Type B pancreatic cell (in vitro differentiated cells): ENCODE data around the gene FZD10. TPM values are rescaled to one million over a fixed set of nuclear protein-coding genes. Genes with fewer than 3 reads are reported as not detected.

Experiments used
- DNase-seq: peaks from one replicate; pipeline ENCODE4 v3.0.0; 2021; ENCODE audit warnings: mixed read lengths; ENCODE audit not compliant: unreplicated experiment; ENCODE audit errors: extremely low spot score
- H3K27ac Mint-ChIP-seq: 2 replicates; pipeline ENCODE4 v1.8.0; 2021; ENCODE audit warnings: mild to moderate bottlenecking, mixed read lengths
- H3K27me3 Mint-ChIP-seq: 2 replicates; pipeline ENCODE4 v1.8.0; 2021; ENCODE audit warnings: mixed read lengths
- H3K36me3 Mint-ChIP-seq: 2 replicates; pipeline ENCODE4 v1.8.0; 2021; ENCODE audit warnings: mixed read lengths
- H3K4me1 Mint-ChIP-seq: one replicate; pipeline ENCODE4 v1.8.0; 2021; ENCODE audit warnings: mixed read lengths; ENCODE audit not compliant: unreplicated experiment
- H3K4me3 Mint-ChIP-seq: 2 replicates; pipeline ENCODE4 v1.8.0; 2021; ENCODE audit warnings: mild to moderate bottlenecking, mixed read lengths
- H3K9me3 Mint-ChIP-seq: 2 replicates; pipeline ENCODE4 v1.8.0; 2021; ENCODE audit warnings: mixed read lengths
- total RNA-seq: library from RNA; stranded (reverse); gene quantifications from 2 replicates; pipeline ENCODE4 v1.2.1, GENCODE V29; 2021; ENCODE audit warnings: low replicate concordance
- TF ChIP-seq, protein P1 (sequence below): fragments of 200-600 bp; sonication (generic); conservative IDR thresholded peaks from 2 replicates; pipeline ENCODE4 v1.5.0; 2021; ENCODE audit warnings: antibody characterized with exemption, mild to moderate bottlenecking

The FZD10 gene
- total RNA-seq, 1 donor from 2014 or later: 17.7 TPM

DNA sequence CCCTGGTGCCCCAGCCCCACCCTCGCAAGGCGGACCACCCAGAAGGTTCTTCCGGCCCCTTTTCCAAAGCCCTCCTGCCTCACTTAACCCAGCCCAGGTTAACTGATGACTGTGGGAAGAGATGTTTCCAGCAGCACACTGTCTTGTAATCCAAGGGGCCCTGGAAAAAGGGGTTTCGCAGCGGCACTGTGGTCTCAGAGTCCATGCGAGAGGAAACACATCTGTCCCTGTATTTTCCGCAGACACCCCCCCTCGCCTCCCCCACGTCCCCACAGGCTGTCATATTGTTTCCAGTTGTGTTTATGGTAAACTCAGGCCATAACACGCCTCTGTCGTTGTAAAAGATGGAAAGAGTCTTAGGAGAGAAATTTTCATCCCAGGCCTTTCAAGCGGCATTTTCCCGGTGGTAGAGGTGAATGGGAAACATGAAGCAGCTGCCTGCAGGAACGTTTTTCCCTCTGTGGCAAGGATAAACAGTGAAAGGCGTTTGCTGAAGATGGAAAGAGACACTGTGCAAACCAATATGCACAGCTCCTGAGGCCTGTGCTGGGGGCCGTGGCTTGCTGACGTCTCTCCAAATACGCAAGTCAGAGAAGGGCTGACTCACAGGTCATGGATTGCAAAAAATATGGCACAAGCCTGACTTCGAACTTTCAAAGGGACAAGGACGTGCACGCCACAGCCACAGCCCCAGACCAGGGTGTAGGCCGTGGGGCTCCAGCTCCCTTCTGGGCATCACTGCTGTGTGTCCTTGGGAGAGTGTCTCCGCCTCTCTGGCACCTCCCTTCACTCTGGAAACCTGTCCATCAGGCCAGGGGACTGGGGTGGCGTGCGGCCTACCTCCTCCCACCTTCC lies 22.5 kb upstream of the FZD10 start:
- Mint-ChIP-seq H3K27me3 (peaks cover 53% of the 10 kb centered on the region), H3K4me1 (peaks cover 31% of the 10 kb centered on the region)
- DNase-seq: no peak

DNA sequence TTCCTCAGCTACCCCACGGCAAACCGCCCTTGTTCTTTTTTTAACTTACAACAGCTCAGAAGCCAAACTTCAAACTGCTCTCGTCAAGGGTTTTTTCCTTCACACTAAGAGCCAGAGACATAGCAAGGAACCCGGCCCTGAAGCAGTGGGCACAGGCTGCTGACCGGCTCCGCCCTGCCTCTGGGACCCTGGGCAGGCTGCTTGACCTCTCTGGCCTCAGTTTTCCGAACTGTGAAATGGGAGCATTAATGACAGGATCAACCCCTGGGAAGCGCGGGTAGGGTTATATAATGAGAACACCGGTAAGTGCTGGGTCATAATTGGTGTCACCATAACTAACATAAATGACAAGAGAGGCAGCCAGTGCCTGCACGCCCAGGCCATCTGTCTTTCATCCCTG lies 21.2 kb upstream of the FZD10 start:
- Mint-ChIP-seq H3K36me3 (no peaks in the 10 kb centered on the region), H3K4me1 (peaks cover 30% of the 10 kb centered on the region), H3K9me3 (no peaks in the 10 kb centered on the region), H3K27me3 (peaks cover 55% of the 10 kb centered on the region), H3K27ac (no peak overlapping the region), H3K4me3 (no peak overlapping the region)
- DNase-seq: no peak
- TF ChIP-seq, protein P1, sequence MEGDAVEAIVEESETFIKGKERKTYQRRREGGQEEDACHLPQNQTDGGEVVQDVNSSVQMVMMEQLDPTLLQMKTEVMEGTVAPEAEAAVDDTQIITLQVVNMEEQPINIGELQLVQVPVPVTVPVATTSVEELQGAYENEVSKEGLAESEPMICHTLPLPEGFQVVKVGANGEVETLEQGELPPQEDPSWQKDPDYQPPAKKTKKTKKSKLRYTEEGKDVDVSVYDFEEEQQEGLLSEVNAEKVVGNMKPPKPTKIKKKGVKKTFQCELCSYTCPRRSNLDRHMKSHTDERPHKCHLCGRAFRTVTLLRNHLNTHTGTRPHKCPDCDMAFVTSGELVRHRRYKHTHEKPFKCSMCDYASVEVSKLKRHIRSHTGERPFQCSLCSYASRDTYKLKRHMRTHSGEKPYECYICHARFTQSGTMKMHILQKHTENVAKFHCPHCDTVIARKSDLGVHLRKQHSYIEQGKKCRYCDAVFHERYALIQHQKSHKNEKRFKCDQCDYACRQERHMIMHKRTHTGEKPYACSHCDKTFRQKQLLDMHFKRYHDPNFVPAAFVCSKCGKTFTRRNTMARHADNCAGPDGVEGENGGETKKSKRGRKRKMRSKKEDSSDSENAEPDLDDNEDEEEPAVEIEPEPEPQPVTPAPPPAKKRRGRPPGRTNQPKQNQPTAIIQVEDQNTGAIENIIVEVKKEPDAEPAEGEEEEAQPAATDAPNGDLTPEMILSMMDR: no peak

More for the DNA sequence above, 22.5 kb upstream of the FZD10 start:
- Mint-ChIP-seq H3K4me3 (no peak overlapping the region), H3K36me3 (peaks cover 4% of the 10 kb centered on the region), H3K9me3 (no peaks in the 10 kb centered on the region), H3K27ac (no peak overlapping the region)
- TF ChIP-seq, protein P1: no peak

DNA sequence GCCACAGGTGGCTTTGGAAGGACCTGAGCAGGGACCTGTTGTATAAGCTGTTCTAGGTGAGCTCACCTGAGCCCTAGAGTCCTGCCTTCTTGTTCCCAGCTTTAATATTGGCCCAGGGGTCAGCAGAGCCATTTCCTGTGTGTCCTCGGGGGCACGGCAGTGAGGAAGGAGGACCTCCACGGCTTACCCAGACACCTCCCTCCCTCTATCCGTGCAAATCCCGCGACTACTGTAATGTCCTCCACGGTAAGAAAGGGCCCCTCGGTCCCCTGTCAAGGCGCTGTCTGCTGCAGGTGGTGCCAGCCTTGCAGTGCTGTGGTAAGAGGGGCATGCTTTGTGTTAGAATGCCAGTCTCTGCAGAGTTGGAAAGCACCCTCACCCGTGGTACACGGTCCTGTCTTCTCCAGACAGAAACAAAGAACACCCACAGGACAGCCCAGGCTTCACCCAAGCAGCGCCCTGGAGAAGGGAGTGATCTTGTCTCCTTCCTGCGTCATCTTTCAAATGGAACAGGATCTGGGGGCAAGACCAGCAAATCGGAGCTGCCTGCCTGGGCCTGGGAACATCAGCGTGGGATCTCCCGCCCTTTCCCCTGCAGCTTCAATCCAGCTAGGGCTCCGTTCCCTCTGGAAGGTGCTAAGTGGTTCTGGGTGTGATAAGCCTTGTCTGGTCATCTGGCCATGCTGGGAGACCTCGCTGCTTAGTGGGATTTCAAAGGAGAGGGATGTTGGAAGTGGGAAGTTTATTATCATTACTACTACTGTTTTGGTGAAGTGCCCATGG lies 20.2 kb upstream of the FZD10 start:
- H3K27me3 Mint-ChIP-seq: peaks cover 49% of the 10 kb centered on the region
- TF ChIP-seq, protein P1: no peak
- H3K4me1 Mint-ChIP-seq: peaks cover 20% of the 10 kb centered on the region
- no peaks in the 10 kb centered on the region for H3K36me3 Mint-ChIP-seq
- no peak for DNase-seq
- no peak overlapping the region for H3K27ac Mint-ChIP-seq
- H3K4me3 Mint-ChIP-seq: no peak overlapping the region
- no peaks in the 10 kb centered on the region for H3K9me3 Mint-ChIP-seq

DNA sequence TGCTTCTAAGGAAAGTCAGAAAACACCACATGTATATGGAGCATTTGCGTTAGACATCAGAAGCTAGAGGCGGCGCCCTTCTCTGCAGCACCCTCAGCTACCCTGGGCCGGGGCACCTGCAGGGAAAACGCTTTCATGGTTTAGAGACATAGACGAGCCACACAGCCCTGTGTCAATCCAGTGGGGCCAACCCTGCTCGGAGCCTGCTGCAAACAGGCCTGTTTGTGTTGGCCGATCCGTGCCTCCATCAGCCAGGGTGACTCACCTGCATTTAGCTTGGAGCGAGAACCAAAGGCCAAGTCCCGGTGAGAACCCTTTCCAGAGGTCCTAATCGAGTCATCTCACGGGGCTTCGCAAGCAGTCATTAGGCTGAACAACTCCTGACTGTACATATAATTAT lies 19.5 kb upstream of the FZD10 start:
- no peak for DNase-seq
- peaks cover 46% of the 10 kb centered on the region for H3K27me3 Mint-ChIP-seq
- no peaks in the 10 kb centered on the region for H3K36me3 Mint-ChIP-seq
- TF ChIP-seq, protein P1: no peak
- peaks cover 14% of the 10 kb centered on the region for H3K4me1 Mint-ChIP-seq
- H3K4me3 Mint-ChIP-seq: no peak overlapping the region
- no peak overlapping the region for H3K27ac Mint-ChIP-seq
- H3K9me3 Mint-ChIP-seq: no peaks in the 10 kb centered on the region

DNA sequence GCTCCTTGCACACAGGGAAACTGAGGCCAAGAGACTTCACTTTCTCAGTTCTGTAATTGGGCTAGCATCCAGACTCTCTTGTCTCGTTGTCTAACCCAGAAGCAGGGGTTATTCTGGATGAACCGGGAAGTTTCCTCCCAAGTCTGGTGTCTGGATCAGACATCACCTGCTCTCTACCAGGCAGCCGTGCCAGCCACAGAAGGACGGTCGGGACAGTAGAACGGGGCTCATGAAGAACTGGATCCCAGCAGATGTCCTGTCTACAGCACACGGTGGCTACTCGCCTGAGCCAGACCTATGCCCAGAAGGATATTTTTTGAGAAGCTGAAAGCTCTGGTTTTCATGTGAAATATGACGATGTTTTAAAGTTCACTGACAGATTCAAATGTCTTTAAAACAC lies 19.1 kb upstream of the FZD10 start:
- TF ChIP-seq, protein P1: no peak
- Mint-ChIP-seq H3K27ac (no peak overlapping the region), H3K36me3 (no peaks in the 10 kb centered on the region), H3K9me3 (no peaks in the 10 kb centered on the region), H3K4me1 (peaks cover 13% of the 10 kb centered on the region), H3K27me3 (peaks cover 46% of the 10 kb centered on the region), H3K4me3 (no peak overlapping the region)
- no peak for DNase-seq
